GM15510 (cell line): ENCODE results near the gene TECPR1.

Source experiments
- POLR2A ChIP-seq: IDR thresholded peaks from 3 replicates; pipeline ENCODE4 v1.6.1; 2011; ENCODE audit warnings: borderline replicate concordance; ENCODE audit not compliant: insufficient read length; ENCODE audit errors: extremely low read depth

Gene TECPR1

DNA sequence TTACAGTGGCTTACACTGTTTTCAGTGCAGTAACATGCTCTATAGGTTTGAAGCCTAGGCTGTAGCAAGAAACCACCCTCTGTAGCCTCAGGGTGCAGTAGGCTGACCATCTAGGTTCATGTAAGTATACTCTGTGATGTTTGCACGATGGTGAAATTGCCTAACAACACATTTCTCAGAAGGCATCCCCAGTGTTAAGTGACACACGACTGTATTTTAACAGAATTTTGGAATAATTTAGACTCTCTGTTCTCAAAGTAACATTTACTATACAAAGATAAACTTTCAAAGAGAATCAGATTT, 85.4 kb downstream of the TECPR1 start:
- TF ChIP-seq POLR2A: no peak

DNA sequence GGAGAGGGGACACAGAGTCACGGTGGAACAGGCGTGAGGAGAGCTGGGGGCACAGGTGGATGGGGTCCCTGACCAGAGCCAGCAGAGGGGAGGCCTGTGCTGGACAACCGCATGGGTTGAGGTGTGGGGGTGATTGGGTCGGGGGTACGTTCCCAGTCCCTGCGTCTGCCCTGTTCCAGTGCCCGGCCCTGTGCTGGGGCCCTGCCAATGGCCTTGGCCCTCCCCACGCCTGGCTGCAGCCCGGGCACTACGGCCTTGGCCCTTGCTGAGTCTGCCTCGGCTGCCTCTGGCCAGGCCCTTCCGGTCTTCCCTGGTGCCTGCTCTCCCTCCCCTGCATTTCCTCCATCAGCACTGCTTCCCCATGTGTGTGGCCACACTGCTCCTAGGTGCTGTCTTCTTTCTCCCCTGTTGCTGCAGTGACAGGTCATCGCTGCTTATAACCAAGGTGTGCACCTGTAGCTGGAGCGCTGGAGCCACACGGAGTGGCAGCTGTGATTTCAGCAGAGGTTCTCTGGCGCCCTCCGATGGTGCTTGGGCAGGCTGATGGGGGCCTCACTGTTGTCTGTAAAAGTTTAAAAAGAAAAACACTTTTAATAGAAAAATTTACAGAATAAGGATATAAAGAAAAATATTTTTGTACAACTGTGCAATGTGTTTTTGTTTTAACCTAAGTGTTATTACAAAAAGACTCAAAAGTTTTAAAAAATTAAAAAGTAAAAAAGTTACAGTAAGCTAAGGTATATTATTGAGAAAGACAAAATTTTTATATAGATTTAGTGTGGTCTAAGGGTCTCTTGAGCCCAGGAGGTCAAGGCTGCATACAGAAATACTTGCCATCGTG, 86.0 kb downstream of the TECPR1 start:
- TF ChIP-seq POLR2A: no peak
